Small intestine (tissue), 7 donors: ENCODE measurements around the gene ZKSCAN8. TPM values are rescaled to one million over a fixed set of nuclear protein-coding genes. Genes with fewer than 3 reads are reported as not detected.

Experiments
- DNase-seq, 2 donors: peaks; one replicate each; pipeline versions ENCODE4 v3.0.0 to v3.0.0-alpha.2; 2013
- FAIRE-seq: peaks from 2 replicates; lab custom pipeline; 2012; peaks lifted over from hg19 to GRCh38; lab: Jason Lieb, UNC
- H3K27ac ChIP-seq, 3 donors: one replicate each; pipeline ENCODE4 v1.5.1; 2013; ENCODE audit warnings: low read length in 2 of 3, mild to moderate bottlenecking in 2 of 3, control low read depth in 1 of 3, inconsistent platforms in 1 of 3, low read depth in 1 of 3, moderate library complexity in 1 of 3
- H3K27me3 ChIP-seq, 3 donors: one replicate each; pipeline ENCODE4 v1.6.1; 2013; ENCODE audit warnings: low read length in 3 of 3, inconsistent platforms in 1 of 3; ENCODE audit not compliant: control insufficient read depth in 3 of 3, insufficient read depth in 3 of 3
- H3K36me3 ChIP-seq, 3 donors: one replicate each; pipeline ENCODE4 v1.6.1; 2013; ENCODE audit warnings: low read length in 3 of 3, inconsistent platforms in 1 of 3, low read depth in 1 of 3, mild to moderate bottlenecking in 1 of 3, moderate library complexity in 1 of 3; ENCODE audit not compliant: control insufficient read depth in 3 of 3, insufficient read depth in 2 of 3
- H3K4me1 ChIP-seq, 3 donors: one replicate each; pipeline ENCODE4 v1.6.1; 2013; ENCODE audit warnings: low read length in 2 of 3, inconsistent platforms in 1 of 3, low read depth in 1 of 3, mild to moderate bottlenecking in 1 of 3, moderate library complexity in 1 of 3; ENCODE audit not compliant: control insufficient read depth in 3 of 3, insufficient read depth in 2 of 3
- H3K4me3 ChIP-seq, 3 donors: one replicate each; pipeline ENCODE4 v1.5.1; 2013; ENCODE audit warnings: low read length in 3 of 3, control low read depth in 1 of 3, inconsistent platforms in 1 of 3, low read depth in 1 of 3, mild to moderate bottlenecking in 1 of 3, moderate library complexity in 1 of 3
- H3K9me3 ChIP-seq, 2 donors: one replicate each; pipeline ENCODE4 v1.6.1; 2013; ENCODE audit warnings: low read depth in 1 of 2, low read length in 1 of 2; ENCODE audit not compliant: control insufficient read depth in 2 of 2, insufficient read depth in 1 of 2
- WGBS, 3 donors: extraction: QIAGEN DNeasy Blood & Tissue Kit; methylation state at CpG; one replicate each; pipeline ENCODE4 v1.1.7; 2013; 5-methylcytosine and 5-hydroxymethylcytosine counted together
- polyA plus RNA-seq, 4 donors: library from polyadenylated mRNA; stranded (reverse) in 3 of 4; unstranded in 1 of 4; fragments of 200-250 nt in 3 of 4; fragments of 120-200 nt in 1 of 4; gene quantifications; one replicate each; pipeline versions ENCODE4 v1.2.1 to v1.2.3, GENCODE V29; 2013
- donor health status: healthy with polysubstance abuse.
- donor health status: control.
- donor health status: control.
- donor health status: Bipolar disorder and iron deficiency.
- donor health status: healthy.

Gene ZKSCAN8
- polyA plus RNA-seq, 4 donors = 1.1 to 20.1 (median 2.3) TPM

DNA sequence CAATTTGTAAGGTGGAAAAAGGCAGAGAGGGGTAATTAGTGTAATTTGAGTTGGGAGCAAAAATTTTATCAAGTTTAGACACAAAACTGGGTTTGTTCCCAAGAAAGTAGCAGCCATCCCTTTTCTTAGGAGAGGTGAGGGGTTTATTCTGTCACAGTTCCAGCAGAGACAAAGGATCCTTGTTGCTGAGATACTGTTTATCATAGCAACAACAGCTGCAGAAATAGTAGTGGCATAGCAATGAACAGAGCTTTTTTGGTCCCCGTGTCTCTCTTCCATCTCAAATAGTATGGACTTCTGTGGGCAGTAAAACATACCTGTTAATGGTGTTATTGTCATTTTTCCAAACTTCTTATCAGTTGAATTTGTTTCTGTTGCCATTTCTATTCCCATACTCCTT lies 23.9 kb downstream of the ZKSCAN8 start:
- Histone ChIP-seq H3K4me3 (no peak overlapping the region), H3K4me1 (peaks cover 0 to 3% (median 0%) of the 10 kb centered on the region in 3 donors), H3K27ac (no peak overlapping the region), H3K27me3 (no peaks in the 10 kb centered on the region), H3K36me3 (no peaks in the 10 kb centered on the region), H3K9me3 (no peaks in the 10 kb centered on the region)
- FAIRE-seq = no peak
- WGBS, 3 donors = 73 to 86% (median 77%) methylated on average over 1 of the region's 1 CpG
- no peak for DNase-seq

DNA sequence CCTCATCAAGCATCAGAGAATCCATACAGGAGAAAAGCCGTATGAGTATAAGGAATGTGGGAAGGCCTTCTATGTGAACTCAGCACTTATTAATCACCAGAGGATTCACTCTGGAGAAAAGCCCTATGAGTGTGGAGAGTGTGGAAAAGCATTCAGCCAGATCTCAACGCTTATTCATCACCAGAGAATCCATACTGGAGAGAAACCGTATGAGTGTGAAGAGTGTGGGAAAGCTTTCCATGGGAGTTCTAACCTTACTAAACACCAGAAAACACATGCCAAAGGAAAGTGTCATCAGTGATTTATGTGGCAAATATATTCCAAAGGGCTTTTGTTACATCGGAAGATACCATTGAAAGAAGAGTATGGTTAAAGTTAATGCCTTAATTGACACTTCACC lies 25.4 kb downstream of the ZKSCAN8 start:
- WGBS, 3 donors = 85 to 87% (median 86%) methylated on average over 4 of the region's 4 CpGs
- H3K4me1 ChIP-seq = no peaks in the 10 kb centered on the region
- H3K9me3 ChIP-seq = no peaks in the 10 kb centered on the region
- H3K4me3 ChIP-seq = no peak overlapping the region
- H3K27me3 ChIP-seq = no peaks in the 10 kb centered on the region
- H3K27ac ChIP-seq = no peak overlapping the region
- DNase-seq (no peak), FAIRE-seq (no peak)
- H3K36me3 ChIP-seq = no peaks in the 10 kb centered on the region

GRCh38 chr6:28167926-28168325 lies 26.2 kb downstream of the ZKSCAN8 start:
- DNase-seq (no peak), FAIRE-seq (no peak)
- Histone ChIP-seq H3K4me1 (no peaks in the 10 kb centered on the region), H3K9me3 (no peaks in the 10 kb centered on the region), H3K36me3 (no peaks in the 10 kb centered on the region), H3K4me3 (no peak overlapping the region), H3K27me3 (no peaks in the 10 kb centered on the region), H3K27ac (no peak overlapping the region)
- WGBS, 3 donors = 56 to 71% (median 58%) methylated on average over 1 of the region's 1 CpG

GRCh38 chr6:28171271-28171670 lies 29.6 kb downstream of the ZKSCAN8 start:
- H3K36me3 ChIP-seq = no peaks in the 10 kb centered on the region
- WGBS, 3 donors = 57 to 81% (median 74%) methylated on average over 2 of the region's 2 CpGs
- H3K27me3 ChIP-seq = peaks cover 0 to 3% (median 2%) of the 10 kb centered on the region in 3 donors
- no peak for FAIRE-seq
- no peak overlapping the region for H3K27ac ChIP-seq
- H3K4me3 ChIP-seq = no peak overlapping the region
- no peaks in the 10 kb centered on the region for H3K9me3 ChIP-seq
- H3K4me1 ChIP-seq = no peaks in the 10 kb centered on the region
- DNase-seq = no peak

DNA sequence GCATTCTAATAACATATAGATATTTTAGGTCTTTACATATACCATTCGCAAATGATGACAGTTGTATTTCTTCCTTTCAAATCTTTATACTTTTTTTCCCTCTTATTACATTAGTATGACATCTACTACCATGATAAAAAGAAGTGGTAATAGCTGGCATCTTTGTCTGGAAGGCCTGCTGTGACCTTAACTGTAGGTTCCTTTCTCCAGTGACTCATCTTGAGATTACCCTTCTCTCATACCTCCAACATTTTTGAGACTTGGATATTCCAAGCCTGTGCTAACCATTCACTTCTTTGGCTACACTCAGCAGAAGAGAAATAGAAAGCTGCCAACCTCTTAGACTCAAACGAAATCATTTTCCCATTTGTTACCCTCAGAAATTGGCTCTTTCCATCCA lies 30.3 kb downstream of the ZKSCAN8 start:
- H3K27ac ChIP-seq = no peak overlapping the region
- 91 to 95% (median 91%) methylated on average over 2 of the region's 2 CpGs for WGBS, 3 donors
- H3K9me3 ChIP-seq = no peaks in the 10 kb centered on the region
- H3K4me1 ChIP-seq = no peaks in the 10 kb centered on the region
- peaks cover 0 to 3% (median 2%) of the 10 kb centered on the region in 3 donors for H3K27me3 ChIP-seq
- no peak overlapping the region for H3K4me3 ChIP-seq
- no peaks in the 10 kb centered on the region for H3K36me3 ChIP-seq
- DNase-seq (no peak), FAIRE-seq (no peak)

DNA sequence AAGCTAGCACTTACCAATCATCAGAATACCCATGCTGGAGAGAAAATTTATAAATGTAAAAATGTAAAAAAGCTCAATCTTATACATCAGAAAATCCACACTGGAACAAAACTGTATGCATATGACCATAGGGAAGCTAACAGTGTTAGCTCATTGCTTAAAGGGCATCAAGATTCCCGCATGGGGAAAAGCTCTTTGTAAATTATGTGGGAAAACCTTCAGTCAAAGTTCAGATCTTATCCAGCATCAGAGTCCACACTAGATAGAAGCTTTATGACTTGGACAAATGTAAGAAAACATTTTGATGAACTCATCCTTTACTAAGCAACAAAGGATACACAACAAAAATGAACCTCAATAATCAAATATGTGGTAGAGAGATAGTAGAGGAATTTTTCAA lies 34.7 kb downstream of the ZKSCAN8 start:
- WGBS, 3 donors = 76 to 95% (median 90%) methylated on average over 1 of the region's 1 CpG
- no peaks in the 10 kb centered on the region for H3K4me1 ChIP-seq
- DNase-seq (no peak), FAIRE-seq (no peak)
- H3K27ac ChIP-seq = no peak overlapping the region
- H3K27me3 ChIP-seq = peaks cover 0 to 3% (median 2%) of the 10 kb centered on the region in 3 donors
- H3K9me3 ChIP-seq = no peaks in the 10 kb centered on the region
- H3K36me3 ChIP-seq = no peaks in the 10 kb centered on the region
- H3K4me3 ChIP-seq = no peak overlapping the region

DNA sequence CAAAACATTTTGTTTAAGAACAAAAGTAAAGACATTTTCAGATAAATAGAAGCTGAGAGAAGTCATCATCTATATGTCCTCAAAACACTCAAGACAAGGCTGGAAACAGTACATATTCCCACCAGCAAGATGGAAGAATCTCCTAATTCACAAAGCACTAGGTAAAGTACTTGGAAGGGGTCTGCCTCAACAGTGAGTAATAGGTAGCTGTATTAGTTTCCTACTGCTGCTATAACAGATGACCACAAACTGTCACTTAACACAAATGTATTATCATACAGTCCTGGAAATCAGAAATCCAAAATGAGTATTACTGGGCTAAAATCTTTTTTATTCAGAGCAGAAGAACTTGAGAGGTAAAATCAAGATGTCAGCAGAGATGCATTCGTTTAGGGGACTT lies 40.6 kb downstream of the ZKSCAN8 start:
- H3K4me1 ChIP-seq = no peaks in the 10 kb centered on the region
- no peaks in the 10 kb centered on the region for H3K36me3 ChIP-seq
- no peak overlapping the region for H3K27ac ChIP-seq
- DNase-seq (no peak), FAIRE-seq (no peak)
- H3K4me3 ChIP-seq = no peak overlapping the region
- WGBS, 3 donors = 54 to 73% (median 65%) methylated on average over 1 of the region's 1 CpG
- no peaks in the 10 kb centered on the region for H3K27me3 ChIP-seq
- H3K9me3 ChIP-seq = peaks cover 0 to 2% of the 10 kb centered on the region in 2 donors

- Histone ChIP-seq H3K27me3 (peaks cover 0 to 8% (median 0%) of the 10 kb centered on the region in 3 donors), H3K4me3 (no peak overlapping the region), H3K4me1 (no peaks in the 10 kb centered on the region), H3K9me3 (peaks cover 1 to 38% of the 10 kb centered on the region in 2 donors), H3K27ac (no peak overlapping the region), H3K36me3 (no peaks in the 10 kb centered on the region)
- 79 to 84% (median 81%) methylated on average over 6 of the region's 6 CpGs for WGBS, 3 donors
- FAIRE-seq (no peak), DNase-seq (no peak)
Measured at GRCh38 chr6:28188111-28188979, 46.7 kb downstream of the ZKSCAN8 start.
